Neural cell (in vitro differentiated cells): ENCODE measurements around the gene AK1. TPM values are rescaled to one million over a fixed set of nuclear protein-coding genes. Genes with fewer than 3 reads are reported as not detected.

Source experiments
- H2AFZ ChIP-seq: fragments of 200-600, 300-800 bp; sonication (generic), shearing (Covaris generic); 2 replicates; pipeline ENCODE4 v1.6.0; 2014; ENCODE audit warnings: low read depth, mild to moderate bottlenecking, antibody characterized with exemption, low read length, moderate library complexity
- H3F3A ChIP-seq: fragments of 200-600 bp; shearing (Covaris generic); 2 replicates; pipeline ENCODE4 v1.6.1; 2016; ENCODE audit warnings: mild to moderate bottlenecking, moderate library complexity, mixed read lengths, antibody characterized with exemption, low read length; ENCODE audit not compliant: insufficient read depth, poor library complexity, severe bottlenecking
- H3K27ac ChIP-seq: fragments of 200-600, 300-800 bp; sonication (generic), shearing (Covaris generic); 2 replicates; pipeline ENCODE4 v1.5.1; 2014; ENCODE audit warnings: mild to moderate bottlenecking, low read length, moderate library complexity
- H3K27me3 ChIP-seq: fragments of 300-800, 200-600 bp; sonication (generic), shearing (Covaris generic); 2 replicates; pipeline ENCODE4 v1.6.0; 2014; ENCODE audit warnings: mild to moderate bottlenecking, low read depth, low read length, moderate library complexity; ENCODE audit not compliant: insufficient read depth
- H3K36me3 ChIP-seq: fragments of 300-800, 200-600 bp; sonication (generic), shearing (Covaris generic); 2 replicates; pipeline ENCODE4 v1.5.1; 2014; ENCODE audit warnings: mild to moderate bottlenecking, antibody characterized with exemption, low read length, moderate library complexity; ENCODE audit not compliant: insufficient read depth
- H3K4me2 ChIP-seq: fragments of 300-800, 200-600 bp; sonication (generic), shearing (Covaris generic); 2 replicates; pipeline ENCODE4 v1.6.0; 2014; ENCODE audit warnings: mild to moderate bottlenecking, low read length
- H3K4me3 ChIP-seq: fragments of 300-800, 200-600 bp; sonication (generic), shearing (Covaris generic); 2 replicates; pipeline ENCODE4 v1.5.1; 2014; ENCODE audit warnings: mild to moderate bottlenecking, low read length, moderate library complexity
- H3K79me2 ChIP-seq: fragments of 200-600 bp; shearing (Covaris generic); replicated peaks from 2 replicates; pipeline ENCODE4 v1.6.0; 2014; ENCODE audit warnings: mild to moderate bottlenecking, low read length, moderate library complexity; ENCODE audit not compliant: insufficient read depth
- H3K9ac ChIP-seq: fragments of 300-800, 200-600 bp; sonication (generic), shearing (Covaris generic); 2 replicates; pipeline ENCODE4 v1.6.1; 2016; ENCODE audit warnings: mild to moderate bottlenecking, low read length, mixed read lengths
- H3K9me2 ChIP-seq: fragments of 200-600 bp; shearing (Covaris generic); 2 replicates; pipeline ENCODE4 v1.6.1; 2016; ENCODE audit warnings: mild to moderate bottlenecking, low read length, mixed read lengths; ENCODE audit not compliant: insufficient read depth
- H3K9me3 ChIP-seq: fragments of 200-600, 300-800 bp; sonication (generic), shearing (Covaris generic); 2 replicates; pipeline ENCODE4 v1.6.1; 2016; ENCODE audit warnings: mild to moderate bottlenecking, mixed run types, low read length, moderate library complexity, mixed read lengths
- H4K20me1 ChIP-seq: fragments of 200-600 bp; shearing (Covaris generic); 2 replicates; pipeline ENCODE4 v1.6.1; 2016; ENCODE audit warnings: mild to moderate bottlenecking, mixed run types; ENCODE audit not compliant: insufficient read depth
- CTCF ChIP-seq: fragments of 450-650 bp; IDR thresholded peaks from 2 replicates; pipeline ENCODE4 v1.5.1; 2014; ENCODE audit warnings: antibody characterized with exemption, mild to moderate bottlenecking, moderate library complexity; ENCODE audit not compliant: poor library complexity, severe bottlenecking
- EP300 ChIP-seq: fragments of 450-650 bp; conservative IDR thresholded peaks from 2 replicates; pipeline ENCODE4 v1.6.1; 2014; ENCODE audit warnings: antibody characterized with exemption, mild to moderate bottlenecking, moderate library complexity; ENCODE audit not compliant: poor library complexity, severe bottlenecking
- EZH2 ChIP-seq: fragments of 200-600, 300-800 bp; shearing (Covaris generic), sonication (generic); IDR thresholded peaks from 2 replicates; pipeline ENCODE4 v1.6.1; 2014; ENCODE audit warnings: antibody characterized with exemption, low read length, borderline replicate concordance, mild to moderate bottlenecking; ENCODE audit not compliant: insufficient read depth, poor library complexity, severe bottlenecking
- MXI1 ChIP-seq: fragments of 450-650 bp; conservative IDR thresholded peaks from 2 replicates; pipeline ENCODE4 v1.6.1; 2014; ENCODE audit warnings: antibody characterized with exemption, mild to moderate bottlenecking; ENCODE audit not compliant: poor library complexity, severe bottlenecking
- POLR2AphosphoS5 ChIP-seq: IDR thresholded peaks from 2 replicates; pipeline ENCODE4 v1.6.1; 2012
- RAD21 ChIP-seq: fragments of 450-650 bp; conservative IDR thresholded peaks from 2 replicates; pipeline ENCODE4 v1.6.1; 2014; ENCODE audit warnings: antibody characterized with exemption, mild to moderate bottlenecking, moderate library complexity
- REST ChIP-seq: IDR thresholded peaks from 2 replicates; pipeline ENCODE4 v1.6.1; 2012; ENCODE audit warnings: borderline replicate concordance
- SMC3 ChIP-seq: fragments of 450-650 bp; conservative IDR thresholded peaks from 2 replicates; pipeline ENCODE4 v1.6.1; 2014; ENCODE audit warnings: antibody characterized with exemption, mild to moderate bottlenecking, moderate library complexity; ENCODE audit not compliant: poor library complexity
- TAF1 ChIP-seq: IDR thresholded peaks from 2 replicates; pipeline ENCODE4 v1.6.1; 2012; ENCODE audit warnings: low read depth
- polyA plus RNA-seq: library from polyadenylated mRNA; depleted of rRNA; stranded (reverse); fragments of >200 nt; gene quantifications from 2 replicates; pipeline ENCODE4 v1.2.3, GENCODE V29; 2014

Gene AK1
- polyA plus RNA-seq, 1 donor from 2014 or later: 105 TPM

GRCh38 chr9:127903557-127904475, 26.3 kb upstream of the AK1 start:
- Histone ChIP-seq H3K79me2 (no peaks in the 10 kb centered on the region), H3F3A (no peaks in the 10 kb centered on the region), H3K27me3 (no peaks in the 10 kb centered on the region), H3K4me3 (no peak overlapping the region), H3K36me3 (no peaks in the 10 kb centered on the region), H4K20me1 (no peaks in the 10 kb centered on the region), H3K4me2 (no peak overlapping the region), H3K9me2 (no peaks in the 10 kb centered on the region), H3K9ac (no peak overlapping the region), H3K27ac (no peak overlapping the region), H3K9me3 (no peaks in the 10 kb centered on the region), H2AFZ (no peak overlapping the region)
- TF ChIP-seq SMC3 (no peak), TAF1 (no peak), RAD21 (no peak), REST (no peak), EP300 (no peak), EZH2 (no peak), CTCF (no peak), POLR2AphosphoS5 (no peak), MXI1 (no peak)

- Histone ChIP-seq H3F3A (peaks cover 5% of the 10 kb centered on the region), H3K9me3 (no peaks in the 10 kb centered on the region), H2AFZ (peak within 1 kb of the TSS; percentile 88), H3K27me3 (no peaks in the 10 kb centered on the region), H3K9me2 (no peaks in the 10 kb centered on the region), H3K27ac (peak within 1 kb of the TSS; percentile 12), H3K79me2 (no peaks in the 10 kb centered on the region), H4K20me1 (no peaks in the 10 kb centered on the region), H3K4me3 (peak within 1 kb of the TSS; percentile 96), H3K36me3 (peaks cover 13% of the 10 kb centered on the region), H3K9ac (peak within 1 kb of the TSS; percentile 84), H3K4me2 (peak within 1 kb of the TSS; percentile 30)
- TF ChIP-seq EP300: no peak
- TF ChIP-seq MXI1: peak; percentile 22
- TF ChIP-seq POLR2AphosphoS5: peak; percentile 38
Measured at GRCh38 chr9:127899128-127899943, 21.9 kb upstream of the AK1 start, which contains the start of gene ST6GALNAC6. ST6GALNAC6 (minus strand) TSS chr9:127899603; CDS start chr9:127897981, 1,622 bp downstream.
